HepG2 (cell line): ENCODE data around the gene F8. TPM values are rescaled to one million over a fixed set of nuclear protein-coding genes. Genes with fewer than 3 reads are reported as not detected.

Source experiments
- BCL6 ChIP-seq: IDR thresholded peaks from 2 replicates; pipeline ENCODE4 v1.6.1; 2016; ENCODE audit warnings: missing genetic modification reagents, missing compliant biosample characterization
- CBFB ChIP-seq: sonication (generic); formaldehyde crosslinking; IDR thresholded peaks from 2 replicates; pipeline ENCODE4 v1.4.0; 2020; ENCODE audit warnings: missing genetic modification reagents
- ELF4 ChIP-seq: sonication (generic); formaldehyde crosslinking; IDR thresholded peaks from 2 replicates; pipeline ENCODE4 v1.5.0; 2020; ENCODE audit warnings: missing genetic modification reagents, mild to moderate bottlenecking, moderate library complexity, borderline replicate concordance
- GPBP1L1 ChIP-seq: sonication (generic); formaldehyde crosslinking; IDR thresholded peaks from 2 replicates; pipeline ENCODE4 v1.5.0; 2020; ENCODE audit warnings: mild to moderate bottlenecking, missing genetic modification reagents
- IRF2 ChIP-seq: IDR thresholded peaks from 2 replicates; pipeline ENCODE4 v1.6.1; 2018; ENCODE audit warnings: missing genetic modification reagents, missing compliant biosample characterization
- JARID2 ChIP-seq: sonication (generic); formaldehyde crosslinking; IDR thresholded peaks from 2 replicates; pipeline ENCODE4 v1.8.1; 2023; ENCODE audit warnings: missing genetic modification reagents, inconsistent platforms; ENCODE audit not compliant: insufficient replicate concordance
- NFATC3 ChIP-seq: sonication (generic); formaldehyde crosslinking; IDR thresholded peaks from 2 replicates; pipeline ENCODE4 v1.5.1; 2020; ENCODE audit warnings: mild to moderate bottlenecking, missing genetic modification reagents
- NFIB ChIP-seq: sonication (generic); formaldehyde crosslinking; IDR thresholded peaks from 2 replicates; pipeline ENCODE4 v1.9.0; 2021; ENCODE audit warnings: missing genetic modification reagents, mild to moderate bottlenecking, borderline replicate concordance
- NFRKB ChIP-seq: fragments of 450-650 bp; IDR thresholded peaks from 2 replicates; pipeline ENCODE4 v1.6.1; 2017
- ZFP90 ChIP-seq: sonication (generic); formaldehyde crosslinking; IDR thresholded peaks from 2 replicates; pipeline ENCODE4 v1.8.0; 2022; ENCODE audit warnings: missing genetic modification reagents, mild to moderate bottlenecking, inconsistent platforms, borderline replicate concordance
- ZMYM2 ChIP-seq: sonication (generic); formaldehyde crosslinking; IDR thresholded peaks from 2 replicates; pipeline ENCODE4 v1.8.0; 2022; ENCODE audit warnings: mild to moderate bottlenecking, missing genetic modification reagents
- ZNF337 ChIP-seq: sonication (generic); formaldehyde crosslinking; IDR thresholded peaks from 2 replicates; pipeline ENCODE4 v1.5.1; 2020; ENCODE audit warnings: missing genetic modification reagents, low read depth, mild to moderate bottlenecking, borderline replicate concordance
- ZNF501 ChIP-seq: sonication (generic); formaldehyde crosslinking; IDR thresholded peaks from 2 replicates; pipeline ENCODE4 v1.5.1; 2020; ENCODE audit warnings: mild to moderate bottlenecking, moderate library complexity, missing genetic modification reagents
- ZNF503 ChIP-seq: sonication (generic); formaldehyde crosslinking; IDR thresholded peaks from 2 replicates; pipeline ENCODE4 v1.4.0; 2020; ENCODE audit warnings: missing genetic modification reagents
- ZNF558 ChIP-seq: sonication (generic); formaldehyde crosslinking; IDR thresholded peaks from 2 replicates; pipeline ENCODE4 v1.9.0; 2022; ENCODE audit warnings: mild to moderate bottlenecking, missing genetic modification reagents, borderline replicate concordance
- ZNF766 ChIP-seq: sonication (generic); formaldehyde crosslinking; IDR thresholded peaks from 2 replicates; pipeline ENCODE4 v1.5.0; 2020; ENCODE audit warnings: missing genetic modification reagents, borderline replicate concordance
- ZNF772 ChIP-seq: sonication (generic); formaldehyde crosslinking; IDR thresholded peaks from 2 replicates; pipeline ENCODE4 v1.5.0; 2020; ENCODE audit warnings: mild to moderate bottlenecking, missing genetic modification reagents
- ZNF777 ChIP-seq: sonication (generic); formaldehyde crosslinking; IDR thresholded peaks from 2 replicates; pipeline ENCODE4 v1.4.0; 2020; ENCODE audit warnings: missing genetic modification reagents
- polyA plus RNA-seq, 8 experiments: library from polyadenylated mRNA; depleted of rRNA in 3 of 8; stranded (reverse) in 7 of 8; unstranded in 1 of 8; fragments of >200 nt; fragmentation: Illumina TruSeq in 4 of 8; extraction: Trizol in 4 of 8; gene quantifications; 2 replicates each; pipeline versions ENCODE4 v1.2.1 to v1.2.3, GENCODE V29; 2011 to 2016; ENCODE audit warnings: low read depth in 4 of 8, missing spikeins in 1 of 8, mixed read lengths in 1 of 8; ENCODE audit not compliant: insufficient read depth in 1 of 8
- total RNA-seq, 5 experiments: library from RNA; depleted of rRNA; stranded (reverse); fragments of >200 nt; fragmentation: Illumina TruSeq; extraction: Trizol; gene quantifications; 2 replicates each; pipeline ENCODE4 v1.2.3, GENCODE V29; 2016; ENCODE audit warnings: low read depth in 1 of 5
- TF ChIP-seq, protein P1 (sequence below): sonication (generic); formaldehyde crosslinking; IDR thresholded peaks from 2 replicates; pipeline ENCODE4 v1.4.0; 2020; ENCODE audit warnings: mild to moderate bottlenecking, missing genetic modification reagents
- TF ChIP-seq, protein P2 (sequence below): sonication (generic); formaldehyde crosslinking; IDR thresholded peaks from 2 replicates; pipeline ENCODE4 v1.8.1; 2023; ENCODE audit warnings: mild to moderate bottlenecking, missing genetic modification reagents, borderline replicate concordance
- TF ChIP-seq, protein P3 (sequence below): sonication (generic); formaldehyde crosslinking; IDR thresholded peaks from 2 replicates; pipeline ENCODE4 v1.5.0; 2020; ENCODE audit warnings: missing genetic modification reagents

The F8 gene
- total and polyA plus RNA-seq, 2 of the 13 experiments (the other 11 are each of a cell fraction or from before 2014, with no cell fraction given) = 0.29 to 0.61 TPM

GRCh38 chrX:155070975-155071693 is 48.6 kb upstream of the F8 start, which contains the start of the genes BRCC3, CMC4 and MTCP1 (continued):
- TF ChIP-seq, protein P1, sequence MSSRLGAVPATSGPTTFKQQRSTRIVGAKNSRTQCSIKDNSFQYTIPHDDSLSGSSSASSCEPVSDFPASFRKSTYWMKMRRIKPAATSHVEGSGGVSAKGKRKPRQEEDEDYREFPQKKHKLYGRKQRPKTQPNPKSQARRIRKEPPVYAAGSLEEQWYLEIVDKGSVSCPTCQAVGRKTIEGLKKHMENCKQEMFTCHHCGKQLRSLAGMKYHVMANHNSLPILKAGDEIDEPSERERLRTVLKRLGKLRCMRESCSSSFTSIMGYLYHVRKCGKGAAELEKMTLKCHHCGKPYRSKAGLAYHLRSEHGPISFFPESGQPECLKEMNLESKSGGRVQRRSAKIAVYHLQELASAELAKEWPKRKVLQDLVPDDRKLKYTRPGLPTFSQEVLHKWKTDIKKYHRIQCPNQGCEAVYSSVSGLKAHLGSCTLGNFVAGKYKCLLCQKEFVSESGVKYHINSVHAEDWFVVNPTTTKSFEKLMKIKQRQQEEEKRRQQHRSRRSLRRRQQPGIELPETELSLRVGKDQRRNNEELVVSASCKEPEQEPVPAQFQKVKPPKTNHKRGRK = no peak
- TF ChIP-seq ZNF558 (CRISPR knock-in tag) = no peak
- no peak for TF ChIP-seq ZNF503 (CRISPR knock-in tag)
- TF ChIP-seq, protein P2, sequence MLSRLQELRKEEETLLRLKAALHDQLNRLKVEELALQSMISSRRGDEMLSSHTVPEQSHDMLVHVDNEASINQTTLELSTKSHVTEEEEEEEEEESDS (CRISPR knock-in tag) = no peak
- no peak for TF ChIP-seq CBFB (CRISPR knock-in tag)
- TF ChIP-seq IRF2 (CRISPR knock-in tag) = no peak
- TF ChIP-seq, protein P3, sequence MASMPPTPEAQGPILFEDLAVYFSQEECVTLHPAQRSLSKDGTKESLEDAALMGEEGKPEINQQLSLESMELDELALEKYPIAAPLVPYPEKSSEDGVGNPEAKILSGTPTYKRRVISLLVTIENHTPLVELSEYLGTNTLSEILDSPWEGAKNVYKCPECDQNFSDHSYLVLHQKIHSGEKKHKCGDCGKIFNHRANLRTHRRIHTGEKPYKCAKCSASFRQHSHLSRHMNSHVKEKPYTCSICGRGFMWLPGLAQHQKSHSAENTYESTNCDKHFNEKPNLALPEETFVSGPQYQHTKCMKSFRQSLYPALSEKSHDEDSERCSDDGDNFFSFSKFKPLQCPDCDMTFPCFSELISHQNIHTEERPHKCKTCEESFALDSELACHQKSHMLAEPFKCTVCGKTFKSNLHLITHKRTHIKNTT (CRISPR knock-in tag) = no peak
- TF ChIP-seq GPBP1L1 (CRISPR knock-in tag) = no peak
- no peak for TF ChIP-seq ELF4
- TF ChIP-seq ZNF766 = no peak
- TF ChIP-seq ZNF337 (CRISPR knock-in tag) = no peak
- TF ChIP-seq ZMYM2 (CRISPR knock-in tag) = no peak
- no peak for TF ChIP-seq NFRKB
- TF ChIP-seq ZFP90 (CRISPR knock-in tag) = no peak
- TF ChIP-seq ZNF772 (CRISPR knock-in tag) = no peak
- no peak for TF ChIP-seq NFATC3 (CRISPR knock-in tag)
- no peak for TF ChIP-seq NFIB (CRISPR knock-in tag)
- TF ChIP-seq ZNF777 (CRISPR knock-in tag) = peak; percentile 49; the same call in 1 of the 2 replicates
- TF ChIP-seq JARID2 (CRISPR knock-in tag) = no peak
- no peak for TF ChIP-seq ZNF501 (CRISPR knock-in tag)
- no peak for TF ChIP-seq BCL6 (CRISPR knock-in tag)
